ENCODE data around the gene SRCAP.

SRCAP gene

GRCh38 chr16:30761427-30761927 is 62.5 kb downstream of the SRCAP start:
- peak; percentile 68 for DNase-seq (ENCODE audit: low spot score)
- no peak for TF ChIP-seq CTCF (IDR thresholded peaks at IDR 0.05; ENCODE audit: extremely low read depth, missing control alignments)

GRCh38 chr16:30761928-30762902 is 63.2 kb downstream of the SRCAP start, which contains the start of the genes CFAP119 and RNF40:
Gene CFAP119 (minus strand): TSS chr16:30762062. CDS start chr16:30761748, 314 bp downstream.
Gene RNF40 (plus strand): TSS chr16:30762322. CDS start chr16:30762546, 224 bp downstream.
- no peak for TF ChIP-seq CTCF (IDR thresholded peaks at IDR 0.05; ENCODE audit: extremely low read depth, missing control alignments)
- DNase-seq (ENCODE audit: low spot score) = peak; percentile 99

GRCh38 chr16:30762991-30763725 is 64.2 kb downstream of the SRCAP start:
- no peak for TF ChIP-seq CTCF (IDR thresholded peaks at IDR 0.05; ENCODE audit: extremely low read depth, missing control alignments)
- no peak for DNase-seq (ENCODE audit: low spot score)

DNA sequence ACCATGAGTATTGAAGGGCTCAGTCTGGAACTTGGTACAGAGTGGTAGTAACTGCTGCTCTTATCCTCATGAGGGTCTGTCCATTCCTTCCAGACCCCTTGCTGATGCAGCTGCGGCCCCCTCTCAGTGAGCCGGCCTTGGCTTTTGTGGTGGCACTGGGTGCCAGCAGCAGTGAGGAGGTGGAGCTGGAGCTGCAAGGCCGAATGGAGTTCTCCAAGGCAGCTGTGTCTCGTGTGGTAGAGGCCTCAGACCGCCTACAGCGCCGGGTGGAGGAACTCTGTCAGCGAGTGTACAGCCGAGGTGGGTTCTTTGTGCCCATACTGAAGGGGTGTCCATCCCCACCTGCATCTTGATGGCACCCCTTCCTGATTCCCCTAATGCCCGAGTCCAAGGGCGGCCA is 65.1 kb downstream of the SRCAP start:
- TF ChIP-seq CTCF (IDR thresholded peaks at IDR 0.05; ENCODE audit: extremely low read depth, missing control alignments) = no peak
- DNase-seq (ENCODE audit: low spot score) = no peak

GRCh38 chr16:30764816-30765465 is 66.0 kb downstream of the SRCAP start:
- DNase-seq (ENCODE audit: low spot score) = no peak
- no peak for TF ChIP-seq CTCF (IDR thresholded peaks at IDR 0.05; ENCODE audit: extremely low read depth, missing control alignments)

DNA sequence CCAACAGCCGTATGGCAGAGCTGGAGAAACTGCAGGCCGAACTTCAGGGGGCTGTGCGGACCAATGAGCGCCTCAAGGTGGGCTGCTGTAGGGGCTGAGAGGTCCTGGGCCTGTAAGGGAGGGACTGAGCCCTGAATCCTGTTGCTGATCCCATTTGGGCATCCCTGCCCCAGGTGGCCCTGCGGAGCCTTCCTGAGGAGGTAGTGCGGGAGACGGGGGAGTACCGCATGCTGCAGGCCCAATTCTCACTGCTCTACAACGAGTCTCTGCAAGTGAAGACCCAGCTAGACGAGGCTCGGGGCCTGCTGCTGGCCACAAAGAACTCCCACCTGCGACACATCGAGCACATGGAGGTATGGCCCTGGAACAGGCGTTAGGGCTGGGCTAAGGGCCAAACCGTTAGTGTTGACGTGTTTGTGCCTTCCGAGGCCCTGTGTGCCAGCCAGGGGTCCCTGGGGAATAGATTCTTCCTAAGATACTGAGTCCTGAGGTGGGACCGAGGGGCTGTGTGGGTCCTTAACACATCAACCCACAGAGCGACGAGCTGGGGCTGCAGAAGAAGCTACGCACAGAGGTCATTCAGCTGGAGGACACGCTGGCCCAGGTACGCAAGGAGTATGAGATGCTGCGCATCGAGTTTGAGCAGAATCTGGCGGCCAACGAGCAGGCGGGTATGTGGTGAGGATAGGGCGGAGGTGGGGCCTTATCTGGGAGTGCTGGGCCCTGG is 67.4 kb downstream of the SRCAP start:
- DNase-seq (ENCODE audit: low spot score) = no peak
- no peak for TF ChIP-seq CTCF (IDR thresholded peaks at IDR 0.05; ENCODE audit: extremely low read depth, missing control alignments)
